Stimulated activated CD4-positive, alpha-beta T cell treated with anti-CD3 and anti-CD28 coated beads, Interleukin-15, amount 100 ng/mL, for 1 hour (primary cell): Measurements from ENCODE around the gene NUDT2.

Experiments used
- DNase-seq, 2 donors: peaks; one replicate each; pipeline ENCODE4 v3.0.0-alpha.2; 2020; ENCODE audit warnings: low read depth in 1 of 2, low spot score in 1 of 2

Gene NUDT2

DNA sequence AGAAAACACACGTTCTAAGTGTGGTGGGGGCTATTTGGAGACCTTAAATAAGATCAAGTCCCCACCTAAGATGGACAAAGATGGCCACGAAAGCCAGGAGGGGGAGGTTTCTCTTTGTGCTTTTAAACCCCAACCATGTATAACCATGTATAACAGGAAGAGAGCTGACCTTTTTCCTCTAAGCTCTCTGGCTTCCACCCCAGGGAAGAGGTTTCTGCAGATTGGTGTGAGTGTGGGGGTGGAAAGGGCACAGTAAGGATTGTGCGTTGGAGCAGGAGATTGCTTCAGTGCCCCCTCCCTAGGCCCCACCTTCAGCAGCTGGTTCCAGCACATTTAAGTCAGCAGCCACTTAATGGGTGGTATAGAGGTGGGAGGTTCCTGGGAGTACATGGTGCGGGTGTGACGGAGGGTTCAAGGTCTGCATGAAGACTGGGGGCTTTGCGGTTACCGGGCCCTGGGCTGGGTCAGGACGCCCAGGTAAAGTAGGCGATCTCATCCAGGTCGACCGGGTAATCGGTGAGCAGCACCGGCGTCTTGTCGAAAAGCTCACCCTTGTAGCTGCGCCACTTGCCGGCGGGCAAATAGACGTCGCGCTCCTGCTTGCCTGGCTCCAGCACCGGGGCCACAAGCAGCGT, 41.1 kb downstream of the NUDT2 start:
- no peak for DNase-seq

DNA sequence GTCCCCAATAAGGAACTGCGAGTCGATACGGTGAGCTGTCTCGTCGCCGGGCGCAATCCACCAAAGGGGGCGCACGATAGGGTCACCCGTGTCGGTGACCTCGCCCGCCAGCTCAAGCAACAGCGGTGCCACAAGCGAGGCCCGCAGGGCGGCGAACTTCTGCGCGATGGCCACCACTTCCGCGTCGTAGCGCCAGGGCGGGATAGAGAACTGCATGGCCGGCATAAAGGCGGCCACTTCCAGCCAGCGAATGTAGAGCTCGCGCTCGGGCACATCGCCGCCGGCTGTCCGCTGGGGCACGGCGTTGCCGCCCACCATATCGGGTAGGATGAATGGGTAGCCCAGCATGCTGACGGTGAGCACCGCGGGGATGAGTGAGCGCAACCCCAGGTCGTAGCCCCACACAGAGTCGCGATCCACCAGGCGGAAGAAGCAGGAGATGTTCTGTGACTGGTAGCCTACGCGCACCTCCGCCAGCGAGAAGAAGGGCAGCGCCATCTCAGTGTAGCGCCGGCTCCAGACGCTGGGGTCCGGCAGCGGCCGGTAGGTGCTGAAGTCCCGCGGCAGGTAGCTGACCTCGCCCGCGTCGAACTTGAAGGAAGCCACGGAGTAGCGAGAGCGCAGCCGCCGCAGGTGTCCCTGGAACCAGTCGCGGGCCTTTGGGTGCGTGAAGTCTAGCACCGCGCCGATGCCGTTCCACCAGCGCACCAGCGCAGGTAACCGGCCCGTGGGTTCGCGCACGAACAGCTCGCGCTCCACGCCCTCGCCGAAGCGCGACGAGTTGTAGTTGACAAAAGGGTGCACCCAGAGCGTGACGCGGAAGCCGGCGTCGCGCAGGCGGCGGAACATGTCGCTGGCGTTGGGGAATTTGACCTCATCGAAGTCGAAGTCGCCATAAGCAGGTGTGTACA, 41.9 kb downstream of the NUDT2 start:
- no peak for DNase-seq

GRCh38 chr9:34371886-34372466, 42.6 kb downstream of the NUDT2 start:
- no peak for DNase-seq

- DNase-seq = no peak
These were observed 43.2 kb downstream of the NUDT2 start for GRCh38 chr9:34372467-34373011.

DNA sequence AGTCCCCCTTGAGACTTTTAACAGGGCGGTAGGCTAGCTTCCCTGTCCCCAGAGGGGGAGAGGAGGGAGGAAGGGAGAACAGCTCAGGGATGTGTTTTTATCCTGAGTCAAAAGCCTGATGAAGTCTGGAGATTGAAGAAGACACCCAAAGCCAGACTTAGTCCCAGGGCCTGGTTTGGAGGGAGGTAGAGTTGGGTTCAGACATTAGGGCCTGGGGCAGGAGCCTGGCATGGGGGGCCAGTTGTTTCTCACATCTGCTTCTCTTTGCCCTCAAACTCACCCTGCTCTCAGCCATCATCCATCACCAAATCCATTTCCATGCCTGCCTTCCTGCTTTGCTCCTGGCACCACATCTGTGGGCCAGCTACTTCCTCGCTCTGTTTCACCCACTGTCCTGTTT, 44.4 kb downstream of the NUDT2 start:
- DNase-seq = no peak

- no peak for DNase-seq
These were observed 45.0 kb downstream of the NUDT2 start for GRCh38 chr9:34374339-34374738.

DNA sequence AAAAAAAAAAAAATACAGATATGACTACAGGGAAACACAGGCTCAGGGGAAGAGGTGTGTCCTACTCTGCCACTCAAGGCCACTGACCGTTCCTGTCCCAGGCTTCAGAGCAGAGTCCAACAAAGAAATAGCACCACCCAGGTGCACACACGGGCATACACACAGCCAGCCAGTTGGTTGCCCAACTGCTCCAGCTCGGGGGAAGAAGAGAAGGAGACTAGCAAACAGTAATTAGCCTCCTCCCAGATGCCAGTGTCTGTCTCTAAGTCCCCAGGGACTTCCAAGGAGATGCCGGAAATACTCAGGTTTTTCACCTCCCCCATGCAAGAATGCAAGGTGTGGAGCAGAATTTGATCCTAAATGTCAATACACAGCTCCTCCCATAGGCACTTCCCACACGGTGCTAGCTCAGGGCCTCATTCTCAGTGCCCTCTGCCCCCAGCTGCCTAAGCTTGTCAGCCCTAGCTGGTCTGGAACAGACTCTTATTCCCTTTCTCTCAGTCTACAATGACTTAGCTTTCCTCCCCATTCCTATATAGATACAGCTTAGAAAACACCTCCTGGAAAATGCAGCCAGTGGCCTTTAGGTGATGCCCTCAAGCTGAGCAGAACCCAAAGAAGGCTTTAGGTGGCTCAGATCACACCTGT, 45.7 kb downstream of the NUDT2 start:
- no peak for DNase-seq

- no peak for DNase-seq
These were observed 46.7 kb downstream of the NUDT2 start for GRCh38 chr9:34375901-34376595.

- peak; percentile 88 to 90 for DNase-seq
These were observed 47.4 kb downstream of the NUDT2 start, which contains the start of gene MYORG for GRCh38 chr9:34376596-34377403. MYORG (minus strand) TSS chr9:34376898; CDS start chr9:34372943, 3,955 bp downstream.

DNA sequence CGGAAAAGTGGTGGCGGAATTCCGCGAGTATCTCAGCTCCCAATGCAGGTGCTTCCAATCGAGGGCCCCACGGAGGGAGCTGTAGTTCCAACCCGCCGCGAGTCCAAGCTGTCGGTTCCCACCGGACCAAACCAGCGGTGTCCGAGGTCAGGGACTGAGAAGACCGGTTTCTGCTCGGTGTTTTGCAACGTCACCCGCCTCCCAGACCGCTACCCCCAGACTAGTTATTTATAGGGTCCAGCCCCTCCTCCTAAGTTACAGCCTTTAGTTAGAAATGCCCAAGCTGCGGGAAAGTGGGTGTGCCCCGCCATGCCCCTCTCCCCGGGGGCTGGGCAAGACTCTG, 48.0 kb downstream of the NUDT2 start:
- no peak for DNase-seq

- DNase-seq = no peak
These were observed 49.1 kb downstream of the NUDT2 start for GRCh38 chr9:34378376-34379060.

DNA sequence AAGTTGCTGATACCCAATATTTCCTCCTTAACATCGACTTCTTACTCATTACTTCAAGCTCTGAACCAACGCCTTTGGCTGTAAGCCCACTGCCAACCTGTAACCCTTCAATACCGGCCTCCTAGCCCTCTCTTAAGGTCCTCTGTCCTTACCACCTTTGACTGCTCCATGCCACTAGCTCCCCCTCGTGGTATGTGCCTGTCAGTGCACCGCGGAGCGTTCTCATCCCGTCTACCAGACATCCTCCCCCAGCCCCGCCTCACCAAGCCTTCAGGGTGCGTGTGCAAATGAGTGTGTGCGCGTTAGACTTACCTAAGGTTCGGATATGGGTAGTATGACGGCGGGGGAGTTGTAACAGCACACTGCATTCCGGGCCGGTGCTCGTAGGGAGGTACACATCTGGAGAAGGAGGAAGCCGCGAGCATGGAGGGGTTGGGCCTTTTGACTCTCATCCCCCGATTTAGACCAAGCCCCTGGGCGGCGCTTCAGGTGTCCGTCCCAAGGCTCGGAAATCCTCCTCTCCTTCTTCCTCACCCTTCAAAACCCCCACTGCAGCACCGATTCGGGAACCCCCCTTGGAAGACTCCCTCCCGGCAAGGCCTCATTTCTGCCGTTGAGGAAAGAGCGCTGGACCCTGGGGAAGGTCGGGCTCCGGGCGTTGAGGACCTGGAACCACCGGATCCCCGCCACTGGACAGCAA, 50.1 kb downstream of the NUDT2 start:
- peak; percentile 79 to 83 for DNase-seq

- no peak for DNase-seq
These were observed 50.7 kb downstream of the NUDT2 start for GRCh38 chr9:34380034-34380510.

DNA sequence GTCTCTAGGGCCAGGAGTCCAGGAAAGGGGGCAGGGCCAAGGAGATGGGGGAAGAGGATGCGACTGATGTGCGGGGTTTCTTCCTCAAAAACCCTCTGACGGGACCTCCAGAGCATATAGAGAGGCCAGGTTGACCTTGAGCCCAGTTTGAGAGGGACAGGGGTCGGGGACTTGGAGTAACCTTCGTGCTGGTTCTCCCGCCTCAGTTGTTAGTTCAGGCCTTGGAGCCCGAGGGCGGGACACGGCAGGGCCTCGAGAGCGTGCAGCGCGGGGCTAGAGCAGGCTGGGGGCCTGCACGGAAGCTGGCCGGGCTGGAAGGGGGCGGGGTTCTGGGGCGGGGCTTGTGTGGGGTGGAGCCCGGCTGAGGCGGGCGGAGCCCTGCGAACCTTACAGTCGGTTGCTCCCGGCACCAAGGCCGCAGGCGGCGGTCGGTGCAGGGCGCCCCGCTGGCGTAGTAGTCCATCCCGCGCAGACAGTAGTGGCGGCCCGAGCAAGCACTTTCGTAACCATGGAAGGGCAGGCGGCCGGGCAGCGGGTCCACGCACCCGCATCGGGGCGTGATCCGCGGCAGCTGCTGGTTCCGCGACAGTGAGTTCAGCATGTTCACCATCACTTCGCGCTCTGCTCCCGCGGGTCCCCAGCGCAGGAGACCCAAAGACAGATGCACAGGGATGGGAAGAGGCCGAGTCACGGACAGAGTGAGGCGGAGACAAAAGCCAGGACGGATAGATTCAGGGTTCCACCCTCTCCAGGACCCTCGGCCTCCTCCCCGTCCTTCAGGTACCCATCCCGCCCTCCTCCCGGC, 51.3 kb downstream of the NUDT2 start:
- peak; percentile 59 to 73 for DNase-seq

DNA sequence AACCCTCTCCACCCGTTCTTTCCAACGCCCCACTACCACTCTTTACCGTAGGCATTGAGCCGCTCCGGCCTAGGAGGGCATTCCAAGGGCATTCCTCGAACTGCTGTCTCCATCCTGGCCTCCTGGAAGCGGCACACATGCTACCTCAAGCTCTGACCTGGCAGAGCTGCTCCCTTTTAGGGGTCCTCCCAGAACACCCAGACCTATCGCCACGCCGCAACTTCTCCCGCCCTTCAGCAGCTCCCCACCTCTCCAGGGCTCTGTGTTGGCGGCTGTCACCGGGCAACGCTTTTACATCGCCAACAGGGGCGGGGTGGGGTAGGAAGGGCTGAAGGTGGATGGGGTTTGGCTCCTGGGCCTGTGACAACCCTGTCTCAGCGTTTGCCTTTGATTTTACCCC, 52.0 kb downstream of the NUDT2 start:
- DNase-seq = no peak

GRCh38 chr9:34382054-34382453, 52.7 kb downstream of the NUDT2 start:
- DNase-seq = no peak

DNA sequence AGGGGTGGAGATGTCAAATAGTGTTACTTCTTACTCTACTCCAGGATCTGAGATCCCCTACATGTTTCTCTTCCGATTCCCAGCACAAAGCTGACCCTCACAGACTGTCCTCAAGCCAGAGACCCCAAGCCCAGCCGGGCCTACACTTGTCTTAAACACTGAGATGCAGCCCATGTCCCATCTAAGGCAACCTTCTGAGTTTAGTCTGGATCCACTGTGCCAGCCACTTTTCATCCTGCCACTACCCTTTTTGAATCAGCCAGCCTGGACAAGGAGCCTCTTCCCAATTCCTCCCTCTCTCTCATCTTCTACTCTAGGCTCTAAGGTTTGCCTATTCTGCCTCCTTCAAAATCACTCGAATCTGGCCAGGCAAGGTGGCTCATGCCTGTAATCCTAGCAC, 53.5 kb downstream of the NUDT2 start:
- DNase-seq = no peak

- no peak for DNase-seq
These were observed 54.5 kb downstream of the NUDT2 start for GRCh38 chr9:34383904-34384303.
